Sigmoid colon (tissue), 3 donors: ENCODE data around the gene MAP4K1.

Experiments
- POLR2A ChIP-seq, 2 donors: fragments of 450-650 bp; IDR thresholded peaks; one replicate each; pipeline ENCODE4 v1.6.1; 2016; ENCODE audit warnings: antibody characterized with exemption in 2 of 2, mild to moderate bottlenecking in 2 of 2, moderate library complexity in 2 of 2
- TF ChIP-seq, protein P1 (sequence below), 4 experiments: fragments of 450-650 bp in 3 of 4; fragments of 200-600 bp in 1 of 4; IDR thresholded peaks; one replicate each; pipeline ENCODE4 v1.5.1; 2016 to 2019; ENCODE audit warnings: antibody characterized with exemption in 4 of 4, mild to moderate bottlenecking in 3 of 4, moderate library complexity in 2 of 4

DNA sequence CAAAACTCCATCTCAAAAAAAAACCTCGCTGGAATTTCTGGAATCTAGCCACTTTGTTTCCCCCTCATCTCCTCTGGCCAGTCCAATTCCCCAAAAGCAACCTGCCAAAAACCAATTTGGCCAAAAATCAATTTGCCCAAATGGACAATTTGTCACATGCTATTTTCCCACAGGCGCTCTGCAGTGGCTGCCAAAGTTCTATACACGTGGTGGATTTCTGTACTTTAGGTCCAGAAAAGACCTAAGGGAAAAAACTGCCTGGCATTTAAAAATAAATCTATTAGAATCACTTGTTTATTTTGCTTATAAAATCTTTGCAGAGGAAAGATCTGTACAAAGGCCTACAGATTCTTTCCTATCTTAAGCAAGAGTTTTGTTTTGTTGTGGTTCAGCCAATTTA lies 79.4 kb downstream of the MAP4K1 start:
- TF ChIP-seq POLR2A (IDR thresholded peaks at IDR 0.05): no peak
- TF ChIP-seq, protein P1, sequence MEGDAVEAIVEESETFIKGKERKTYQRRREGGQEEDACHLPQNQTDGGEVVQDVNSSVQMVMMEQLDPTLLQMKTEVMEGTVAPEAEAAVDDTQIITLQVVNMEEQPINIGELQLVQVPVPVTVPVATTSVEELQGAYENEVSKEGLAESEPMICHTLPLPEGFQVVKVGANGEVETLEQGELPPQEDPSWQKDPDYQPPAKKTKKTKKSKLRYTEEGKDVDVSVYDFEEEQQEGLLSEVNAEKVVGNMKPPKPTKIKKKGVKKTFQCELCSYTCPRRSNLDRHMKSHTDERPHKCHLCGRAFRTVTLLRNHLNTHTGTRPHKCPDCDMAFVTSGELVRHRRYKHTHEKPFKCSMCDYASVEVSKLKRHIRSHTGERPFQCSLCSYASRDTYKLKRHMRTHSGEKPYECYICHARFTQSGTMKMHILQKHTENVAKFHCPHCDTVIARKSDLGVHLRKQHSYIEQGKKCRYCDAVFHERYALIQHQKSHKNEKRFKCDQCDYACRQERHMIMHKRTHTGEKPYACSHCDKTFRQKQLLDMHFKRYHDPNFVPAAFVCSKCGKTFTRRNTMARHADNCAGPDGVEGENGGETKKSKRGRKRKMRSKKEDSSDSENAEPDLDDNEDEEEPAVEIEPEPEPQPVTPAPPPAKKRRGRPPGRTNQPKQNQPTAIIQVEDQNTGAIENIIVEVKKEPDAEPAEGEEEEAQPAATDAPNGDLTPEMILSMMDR (IDR thresholded peaks at IDR 0.05): no peak
